ENCODE measurements around the gene NCAM1.

- TF ChIP-seq CTCF (IDR thresholded peaks at IDR 0.05 in 4 of 5, conservative IDR thresholded peaks at IDR 0.05 in 1 of 5) (no peak), POLR2A (IDR thresholded peaks at IDR 0.05) (no peak)
Measured at GRCh38 chr11:113131036-113131775, 170.0 kb downstream of the NCAM1 start.

Measured in gastrocnemius medialis (tissue), 4 donors.